Endodermal cell (in vitro differentiated cells): ENCODE results near the gene DIPK1A. TPM values are rescaled to one million over a fixed set of nuclear protein-coding genes. Genes with fewer than 3 reads are reported as not detected.

Source experiments
- DNase-seq: peaks from one replicate; pipeline ENCODE4 v3.0.0-alpha.2; 2017
- H3K27ac ChIP-seq: 2 replicates; pipeline ENCODE4 v1.5.1; 2013; ENCODE audit warnings: mild to moderate bottlenecking, low read depth, low read length, moderate library complexity
- H3K27me3 ChIP-seq: 2 replicates; pipeline ENCODE4 v1.6.1; 2013; ENCODE audit warnings: mild to moderate bottlenecking, low read length, moderate library complexity; ENCODE audit not compliant: insufficient read depth, control insufficient read depth, poor library complexity, severe bottlenecking
- H3K36me3 ChIP-seq: 2 replicates; pipeline ENCODE4 v1.7.0; 2013; ENCODE audit warnings: mild to moderate bottlenecking, low read length, moderate library complexity; ENCODE audit not compliant: control insufficient read depth, insufficient read depth
- H3K4me1 ChIP-seq: one replicate; pipeline ENCODE4 v1.7.0; 2013; ENCODE audit warnings: low read length; ENCODE audit not compliant: control insufficient read depth, insufficient read depth
- H3K4me3 ChIP-seq: 2 replicates; pipeline ENCODE4 v1.5.1; 2013; ENCODE audit warnings: mild to moderate bottlenecking, low read length, moderate library complexity
- H3K9ac ChIP-seq: 2 replicates; pipeline ENCODE4 v1.6.1; 2013; ENCODE audit warnings: mild to moderate bottlenecking, low read length, moderate library complexity; ENCODE audit not compliant: poor library complexity, severe bottlenecking; ENCODE audit errors: extremely low read depth
- H3K9me3 ChIP-seq: 2 replicates; pipeline ENCODE4 v1.6.1; 2013; ENCODE audit warnings: mild to moderate bottlenecking, low read length, moderate library complexity; ENCODE audit not compliant: control insufficient read depth
- H3K27ac Mint-ChIP-seq: 2 replicates; pipeline ENCODE4 v1.8.0; 2020; ENCODE audit warnings: mixed read lengths
- H3K27me3 Mint-ChIP-seq: 2 replicates; pipeline ENCODE4 v1.8.0; 2021; ENCODE audit warnings: mild to moderate bottlenecking, mixed read lengths; ENCODE audit not compliant: insufficient read depth
- H3K36me3 Mint-ChIP-seq: 2 replicates; pipeline ENCODE4 v1.8.0; 2020; ENCODE audit warnings: low read depth, mixed read lengths
- H3K4me1 Mint-ChIP-seq: 2 replicates; pipeline ENCODE4 v1.8.0; 2020; ENCODE audit warnings: mixed read lengths
- H3K4me3 Mint-ChIP-seq: 2 replicates; pipeline ENCODE4 v1.8.0; 2020; ENCODE audit warnings: mild to moderate bottlenecking, moderate library complexity, mixed read lengths
- H3K9me3 Mint-ChIP-seq: 2 replicates; pipeline ENCODE4 v1.8.0; 2020; ENCODE audit warnings: mild to moderate bottlenecking, mixed read lengths
- WGBS, 2 experiments: methylation state at CpG; one replicate each; pipeline versions ENCODE4 v1.1.5 to v1.1.7; 2013; ENCODE audit warnings: missing lambda C conversion rate in 2 of 2, mixed read lengths in 1 of 2; ENCODE audit not compliant: insufficient coverage in 1 of 2, insufficient read length in 1 of 2; 5-methylcytosine and 5-hydroxymethylcytosine counted together
- total RNA-seq, 2 donors: library from RNA; stranded (reverse); fragmentation: NEBNext Ultra II Directional in 1 of 2; extraction: Animal tissue kit (Norgen Biotek cat#: 25700) in 1 of 2; gene quantifications; 2 replicates in 1 of 2; 3 replicates in 1 of 2; pipeline ENCODE4 v1.2.1, GENCODE V29; 2021
- TF ChIP-seq, protein P1 (sequence below): fragments of 200-600 bp; sonication (generic); conservative IDR thresholded peaks from 2 replicates; pipeline ENCODE4 v1.5.0; 2021; ENCODE audit warnings: antibody characterized with exemption, mild to moderate bottlenecking

The DIPK1A gene
- total RNA-seq, 2 donors from 2014 or later: 4.0 to 6.6 TPM

DNA sequence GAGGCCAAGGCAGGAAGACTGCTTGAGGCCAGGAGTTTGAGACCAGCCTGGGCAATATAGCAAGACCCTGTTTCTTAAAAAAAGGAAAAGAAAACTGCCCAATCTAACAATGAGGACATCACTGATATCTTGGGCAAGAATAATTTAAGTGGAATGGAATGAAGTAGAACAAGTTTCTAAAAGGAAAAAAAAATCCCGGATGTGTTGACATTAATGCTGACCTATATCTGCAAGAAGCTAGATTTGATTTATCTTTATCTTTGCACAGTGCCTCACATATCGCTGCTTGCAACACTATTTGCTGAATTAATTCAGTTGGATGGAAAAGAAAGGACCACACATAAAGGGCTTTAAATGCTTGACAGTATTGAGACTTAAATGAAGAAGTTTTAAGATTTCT, 27.8 kb downstream of the DIPK1A start:
- Histone ChIP-seq H3K4me1 (no peaks in the 10 kb centered on the region), H3K27me3 (no peaks in the 10 kb centered on the region), H3K36me3 (no peaks in the 10 kb centered on the region), H3K4me3 (no peak overlapping the region), H3K27ac (no peak overlapping the region), H3K9ac (no peak overlapping the region), H3K9me3 (no peaks in the 10 kb centered on the region)
- WGBS, 2 experiments: 93 to 95% methylated on average over 2 of the region's 2 CpGs
- H3K27ac Mint-ChIP-seq: no peak overlapping the region
- H3K4me3 Mint-ChIP-seq: no peak overlapping the region
- no peak for DNase-seq
- H3K9me3 Mint-ChIP-seq: no peaks in the 10 kb centered on the region
- H3K36me3 Mint-ChIP-seq: no peaks in the 10 kb centered on the region
- no peaks in the 10 kb centered on the region for H3K4me1 Mint-ChIP-seq
- no peaks in the 10 kb centered on the region for H3K27me3 Mint-ChIP-seq
- TF ChIP-seq, protein P1, sequence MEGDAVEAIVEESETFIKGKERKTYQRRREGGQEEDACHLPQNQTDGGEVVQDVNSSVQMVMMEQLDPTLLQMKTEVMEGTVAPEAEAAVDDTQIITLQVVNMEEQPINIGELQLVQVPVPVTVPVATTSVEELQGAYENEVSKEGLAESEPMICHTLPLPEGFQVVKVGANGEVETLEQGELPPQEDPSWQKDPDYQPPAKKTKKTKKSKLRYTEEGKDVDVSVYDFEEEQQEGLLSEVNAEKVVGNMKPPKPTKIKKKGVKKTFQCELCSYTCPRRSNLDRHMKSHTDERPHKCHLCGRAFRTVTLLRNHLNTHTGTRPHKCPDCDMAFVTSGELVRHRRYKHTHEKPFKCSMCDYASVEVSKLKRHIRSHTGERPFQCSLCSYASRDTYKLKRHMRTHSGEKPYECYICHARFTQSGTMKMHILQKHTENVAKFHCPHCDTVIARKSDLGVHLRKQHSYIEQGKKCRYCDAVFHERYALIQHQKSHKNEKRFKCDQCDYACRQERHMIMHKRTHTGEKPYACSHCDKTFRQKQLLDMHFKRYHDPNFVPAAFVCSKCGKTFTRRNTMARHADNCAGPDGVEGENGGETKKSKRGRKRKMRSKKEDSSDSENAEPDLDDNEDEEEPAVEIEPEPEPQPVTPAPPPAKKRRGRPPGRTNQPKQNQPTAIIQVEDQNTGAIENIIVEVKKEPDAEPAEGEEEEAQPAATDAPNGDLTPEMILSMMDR: no peak

DNA sequence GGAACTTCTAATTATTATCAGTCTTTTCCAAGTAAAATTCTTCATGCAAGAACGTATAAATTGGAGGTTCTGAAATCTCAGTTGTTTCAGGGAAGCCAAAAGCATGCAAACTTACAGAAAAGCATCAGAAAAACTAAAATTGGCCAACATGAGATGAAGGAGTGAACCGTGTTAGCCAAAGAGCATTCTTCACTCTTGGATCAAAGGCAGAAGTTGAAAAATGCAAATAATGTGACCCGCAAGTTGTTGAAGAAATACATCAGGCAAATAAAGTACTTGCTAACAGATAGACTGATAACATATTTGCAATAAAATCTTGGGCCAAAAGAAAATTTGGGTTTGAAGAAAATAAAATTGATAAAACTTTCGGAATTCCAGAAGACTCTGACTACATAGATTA, 29.6 kb downstream of the DIPK1A start:
- TF ChIP-seq, protein P1: no peak
- no peak overlapping the region for H3K27ac Mint-ChIP-seq
- no peaks in the 10 kb centered on the region for H3K9me3 Mint-ChIP-seq
- Histone ChIP-seq H3K36me3 (no peaks in the 10 kb centered on the region), H3K9ac (no peak overlapping the region), H3K9me3 (no peaks in the 10 kb centered on the region), H3K4me1 (no peaks in the 10 kb centered on the region), H3K4me3 (no peak overlapping the region), H3K27me3 (no peaks in the 10 kb centered on the region), H3K27ac (no peak overlapping the region)
- 83% methylated on average over 3 to 4 of the region's 4 CpGs for WGBS, 2 experiments
- H3K4me3 Mint-ChIP-seq: no peak overlapping the region
- no peaks in the 10 kb centered on the region for H3K4me1 Mint-ChIP-seq
- DNase-seq: no peak
- H3K36me3 Mint-ChIP-seq: no peaks in the 10 kb centered on the region
- no peaks in the 10 kb centered on the region for H3K27me3 Mint-ChIP-seq

DNA sequence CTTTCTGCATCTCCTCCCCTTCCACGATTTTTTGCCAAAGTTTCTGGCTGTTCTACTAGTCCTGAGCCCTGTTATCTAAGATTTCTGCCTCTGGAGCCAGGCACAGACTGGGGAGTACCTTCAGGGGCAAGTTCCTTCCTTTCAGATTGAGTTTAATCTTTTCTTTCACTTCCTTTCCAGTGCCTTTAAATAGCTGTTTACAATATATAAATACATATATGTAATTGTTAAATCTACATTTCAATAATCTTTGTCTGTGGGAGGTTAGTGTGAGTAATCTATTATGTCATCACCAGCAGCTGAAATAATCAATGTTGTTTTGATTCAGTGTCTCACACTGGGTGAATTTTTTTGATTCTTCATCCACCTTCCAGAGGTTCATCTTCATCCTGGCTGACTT, 31.8 kb downstream of the DIPK1A start:
- 73 to 80% methylated on average over 1 of the region's 1 CpG for WGBS, 2 experiments
- no peak overlapping the region for H3K4me3 ChIP-seq
- no peak overlapping the region for H3K9ac ChIP-seq
- Mint-ChIP-seq H3K36me3 (no peaks in the 10 kb centered on the region), H3K9me3 (no peaks in the 10 kb centered on the region), H3K4me1 (no peaks in the 10 kb centered on the region), H3K27ac (no peak overlapping the region), H3K27me3 (no peaks in the 10 kb centered on the region), H3K4me3 (no peak overlapping the region)
- DNase-seq: no peak
- H3K27ac ChIP-seq: no peak overlapping the region
- H3K36me3 ChIP-seq: no peaks in the 10 kb centered on the region
- no peaks in the 10 kb centered on the region for H3K27me3 ChIP-seq
- H3K9me3 ChIP-seq: no peaks in the 10 kb centered on the region
- no peaks in the 10 kb centered on the region for H3K4me1 ChIP-seq
- TF ChIP-seq, protein P1: no peak
